Raji (cell line): Measurements from ENCODE around the gene ZNF365.

Experiments used
- POLR2A ChIP-seq: IDR thresholded peaks from 2 replicates; pipeline ENCODE4 v1.6.1; 2011; ENCODE audit warnings: low read depth, low read length, control low read depth; ENCODE audit not compliant: insufficient read depth

Gene ZNF365

DNA sequence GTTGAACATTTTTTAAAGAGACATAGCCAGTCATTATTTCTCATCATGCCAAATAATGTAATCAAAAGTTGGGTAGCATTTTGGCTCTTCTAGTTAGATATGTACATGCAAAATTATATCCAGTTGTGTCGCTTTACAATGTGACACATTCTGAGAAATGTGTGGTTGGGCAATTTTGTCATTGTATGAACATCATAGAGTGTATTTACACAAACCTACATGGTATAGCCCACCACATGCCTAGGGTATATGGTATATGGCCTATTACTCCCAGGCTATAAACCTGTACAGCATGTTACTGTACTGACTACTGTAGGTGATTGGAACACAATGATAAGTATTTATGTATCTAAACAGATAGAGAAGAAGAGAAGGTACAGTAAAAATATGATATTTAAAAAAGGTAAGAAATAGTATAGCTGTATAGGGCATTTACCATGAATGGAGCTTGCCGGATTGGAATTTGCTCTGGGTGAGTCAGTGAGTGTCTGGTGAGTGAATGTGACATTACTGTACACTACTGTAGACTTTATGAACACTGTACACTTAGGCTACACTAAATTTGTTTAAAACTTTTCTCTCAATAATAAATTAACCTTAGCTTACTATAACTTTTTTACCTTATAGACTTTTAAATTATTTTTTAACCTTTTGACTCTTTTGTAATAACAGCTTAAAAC is 16.5 kb downstream of the ZNF365 start:
- TF ChIP-seq POLR2A: no peak

DNA sequence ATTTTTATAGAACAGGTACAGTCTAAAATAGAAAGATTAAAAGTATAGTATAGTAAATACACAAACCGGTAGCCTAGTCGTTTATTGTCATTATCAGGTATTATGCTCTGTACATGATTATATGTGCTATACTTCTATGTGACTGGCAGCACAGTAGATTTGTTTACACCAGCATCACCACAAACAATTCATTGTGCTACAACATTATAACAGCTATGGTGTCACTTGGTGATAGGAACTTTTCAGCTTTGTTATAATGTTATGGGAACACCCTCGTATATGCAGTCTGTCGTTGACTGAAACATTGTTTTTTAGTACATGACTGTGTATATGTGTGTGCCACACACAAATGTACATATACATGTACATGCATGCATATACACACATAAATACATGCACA is 19.1 kb downstream of the ZNF365 start:
- TF ChIP-seq POLR2A: no peak

DNA sequence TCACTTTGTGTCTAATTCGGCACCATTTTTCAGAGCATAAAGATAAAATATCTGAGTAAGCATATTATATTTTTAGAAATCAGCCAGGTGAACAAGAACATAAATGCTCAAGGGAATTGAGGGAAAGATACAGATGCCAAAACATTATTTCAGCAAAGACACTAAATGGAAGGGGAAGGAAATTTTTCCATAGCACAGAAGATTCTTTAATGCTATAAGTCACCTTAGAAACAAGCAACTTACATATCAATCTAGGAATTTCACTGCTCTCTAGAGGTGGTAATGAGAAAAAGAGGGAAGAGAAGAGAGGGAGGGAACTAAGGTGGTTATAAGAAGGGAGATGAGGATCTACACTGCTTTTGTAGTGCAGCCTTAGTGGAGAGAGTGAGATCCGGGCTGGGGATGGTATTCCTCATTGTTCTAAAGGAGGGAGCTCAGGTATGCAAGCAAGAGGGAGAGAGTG is 20.4 kb downstream of the ZNF365 start:
- TF ChIP-seq POLR2A: no peak

DNA sequence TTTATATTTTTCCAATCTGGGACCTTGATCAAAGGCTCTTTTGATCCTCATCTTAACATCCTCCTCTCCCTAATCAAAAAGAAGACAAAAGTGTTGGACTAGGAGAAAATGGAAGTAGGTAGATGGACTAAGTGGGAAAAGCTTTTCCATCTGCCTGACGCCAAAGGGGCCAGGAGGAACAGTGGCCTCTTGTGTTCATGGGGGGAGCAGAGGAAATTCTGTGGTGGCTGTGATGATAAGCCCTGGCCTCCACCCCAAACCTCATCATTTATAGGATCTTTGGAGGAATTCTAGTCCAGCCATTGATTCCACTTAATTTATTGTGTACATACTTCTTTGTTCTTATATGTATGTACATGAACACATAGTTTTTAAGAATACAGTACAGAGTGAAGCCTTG is 21.7 kb downstream of the ZNF365 start:
- no peak for TF ChIP-seq POLR2A

GRCh38 chr10:62396864-62397263 is 22.7 kb downstream of the ZNF365 start:
- no peak for TF ChIP-seq POLR2A

GRCh38 chr10:62399211-62399610 is 25.0 kb downstream of the ZNF365 start:
- TF ChIP-seq POLR2A: no peak

- no peak for TF ChIP-seq POLR2A
Measured at GRCh38 chr10:62402508-62402907, 28.3 kb downstream of the ZNF365 start.

- TF ChIP-seq POLR2A: no peak
Measured at GRCh38 chr10:62413048-62413447, 38.9 kb downstream of the ZNF365 start.

- no peak for TF ChIP-seq POLR2A
Measured at GRCh38 chr10:62413652-62414051, 39.5 kb downstream of the ZNF365 start.

- no peak for TF ChIP-seq POLR2A
Measured at GRCh38 chr10:62414359-62414758, 40.2 kb downstream of the ZNF365 start.

DNA sequence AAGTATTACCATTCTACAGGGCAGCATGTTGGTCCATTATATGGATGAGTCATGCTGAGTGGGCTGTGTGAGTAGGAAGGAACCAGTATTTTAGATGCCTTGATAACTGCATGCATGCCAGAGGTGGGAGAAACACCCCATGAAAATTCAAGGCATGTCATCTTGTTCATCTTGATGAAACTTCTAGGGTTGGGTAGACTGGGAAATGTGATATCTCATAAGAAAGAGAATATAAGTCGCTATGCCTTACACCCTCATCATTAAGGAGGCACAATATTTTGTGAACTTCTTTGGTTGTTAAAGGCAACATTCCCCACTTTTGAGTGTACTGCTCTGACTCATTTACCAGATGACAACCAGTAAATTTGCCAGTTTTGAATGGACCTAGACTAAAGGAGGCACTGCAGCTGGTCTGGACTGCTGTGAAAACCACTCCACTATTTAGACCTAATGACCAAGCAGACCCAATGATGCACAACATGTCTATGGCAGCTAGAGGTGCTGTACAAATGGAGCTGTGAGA is 48.0 kb downstream of the ZNF365 start:
- no peak for TF ChIP-seq POLR2A

DNA sequence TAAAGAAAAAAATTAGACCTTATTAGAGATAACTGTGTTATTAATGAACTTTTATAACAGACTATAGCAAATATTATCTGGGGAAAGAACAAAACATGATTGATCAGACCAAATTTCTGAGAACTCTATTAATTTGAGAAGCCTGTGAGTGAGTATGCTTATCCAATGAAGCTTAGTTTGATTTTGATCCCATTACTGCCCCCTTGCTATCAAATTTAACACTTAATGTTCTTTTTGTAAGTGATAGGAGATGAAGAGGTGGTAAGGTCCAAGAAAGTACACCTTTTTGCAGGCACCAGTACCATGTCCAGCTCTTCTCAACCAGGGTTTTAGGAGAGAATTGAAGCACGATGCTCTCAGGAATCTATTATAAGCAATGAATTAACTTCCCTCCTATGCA is 49.9 kb downstream of the ZNF365 start:
- no peak for TF ChIP-seq POLR2A

DNA sequence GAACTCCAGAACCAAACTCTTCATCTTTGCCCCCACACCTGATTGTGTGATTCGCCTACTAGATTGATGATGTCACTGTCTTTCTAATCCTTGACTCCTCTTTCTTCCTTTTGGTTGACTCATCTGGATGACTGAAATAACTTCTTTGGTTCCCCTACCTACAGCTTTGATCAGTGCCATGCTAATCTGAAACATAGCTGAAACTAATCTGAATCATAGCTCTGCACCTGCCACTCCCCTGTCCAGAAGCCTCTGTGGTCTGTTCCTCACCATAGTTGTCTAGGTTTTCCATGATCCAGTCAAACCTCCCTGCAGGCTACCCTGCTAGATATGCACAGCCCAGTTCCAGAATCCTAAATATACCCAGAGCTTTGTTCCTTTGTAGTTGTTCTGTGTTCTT is 51.9 kb downstream of the ZNF365 start:
- no peak for TF ChIP-seq POLR2A

GRCh38 chr10:62426600-62426999 is 52.4 kb downstream of the ZNF365 start:
- no peak for TF ChIP-seq POLR2A

DNA sequence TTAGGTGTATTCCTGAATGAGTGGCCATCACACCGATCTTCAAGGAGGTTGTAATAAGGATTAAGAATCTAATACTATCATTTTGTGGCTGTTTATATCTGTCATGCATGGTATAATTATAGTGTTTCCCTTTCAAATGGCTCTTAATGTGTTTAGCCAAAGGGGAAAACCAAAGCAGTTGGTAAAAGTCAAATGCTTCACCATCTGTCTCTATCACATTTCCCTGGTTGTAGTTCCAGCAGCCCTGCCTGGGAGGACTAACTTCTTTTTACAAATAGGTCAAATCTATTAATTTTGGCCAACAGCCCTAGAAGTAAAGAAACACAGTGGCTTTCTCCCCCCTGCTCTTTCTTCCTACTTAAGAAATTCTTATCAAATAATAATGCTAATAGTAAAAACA is 56.7 kb downstream of the ZNF365 start:
- TF ChIP-seq POLR2A: no peak

DNA sequence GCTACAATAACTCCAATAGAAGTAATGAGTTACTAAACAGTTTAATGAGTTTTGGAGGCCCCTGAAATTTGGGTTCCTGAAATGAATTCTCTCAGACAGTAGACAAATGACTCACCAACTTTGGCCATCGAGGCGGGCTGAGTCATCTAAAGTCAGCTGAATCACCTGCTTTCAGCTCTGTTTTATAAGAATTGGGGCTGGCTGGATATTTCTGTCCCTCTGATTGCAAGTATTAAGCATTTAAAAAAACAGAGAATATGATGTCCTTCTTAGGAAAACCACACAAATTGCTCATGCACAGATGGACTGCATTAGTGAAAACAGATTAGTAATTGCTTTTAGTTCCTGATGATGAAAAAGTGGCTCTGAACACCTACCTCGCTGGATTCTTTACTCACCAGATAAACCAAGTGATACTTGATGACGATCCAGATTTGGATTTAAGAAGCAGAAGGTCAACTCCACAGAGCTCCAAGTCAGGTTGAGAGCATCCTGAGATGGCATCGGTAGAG is 59.1 kb downstream of the ZNF365 start:
- no peak for TF ChIP-seq POLR2A

DNA sequence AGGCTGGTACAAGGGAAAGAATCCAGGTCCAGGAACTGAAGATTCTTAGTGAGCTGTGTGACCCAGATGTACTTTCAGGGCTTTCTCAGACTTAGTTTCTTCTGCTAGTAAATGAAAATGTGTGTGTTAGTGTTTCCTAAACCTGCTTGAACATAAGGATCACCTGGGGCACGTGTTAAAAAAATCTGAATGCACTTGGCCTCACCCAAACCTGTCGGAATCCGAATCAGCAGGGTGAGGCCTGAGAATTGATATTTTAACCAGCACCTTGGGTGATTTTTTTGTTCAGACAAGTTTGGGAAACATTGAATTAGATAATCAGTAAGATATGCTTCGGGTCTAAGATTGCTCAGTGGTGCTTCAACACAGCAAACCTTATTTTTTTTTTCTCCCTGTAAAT is 59.7 kb downstream of the ZNF365 start:
- no peak for TF ChIP-seq POLR2A

DNA sequence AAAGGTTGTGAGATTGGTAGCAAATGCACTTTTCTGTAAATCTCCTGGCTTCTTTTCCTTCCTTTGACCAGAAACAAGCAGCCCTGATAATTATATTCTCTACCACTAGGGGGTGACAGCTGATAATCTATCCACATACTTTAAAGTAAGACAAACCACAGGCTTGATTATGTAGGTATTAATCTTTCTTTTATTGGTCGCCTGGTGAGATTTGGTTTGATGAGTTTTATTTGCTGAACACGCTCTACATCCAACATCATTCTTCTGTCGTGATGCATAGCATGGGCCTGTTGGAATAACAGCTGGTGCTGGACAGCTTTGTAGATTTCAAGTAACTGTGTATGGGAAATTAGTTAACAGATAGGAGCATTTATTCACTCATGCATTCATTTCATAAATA is 63.5 kb downstream of the ZNF365 start:
- no peak for TF ChIP-seq POLR2A

DNA sequence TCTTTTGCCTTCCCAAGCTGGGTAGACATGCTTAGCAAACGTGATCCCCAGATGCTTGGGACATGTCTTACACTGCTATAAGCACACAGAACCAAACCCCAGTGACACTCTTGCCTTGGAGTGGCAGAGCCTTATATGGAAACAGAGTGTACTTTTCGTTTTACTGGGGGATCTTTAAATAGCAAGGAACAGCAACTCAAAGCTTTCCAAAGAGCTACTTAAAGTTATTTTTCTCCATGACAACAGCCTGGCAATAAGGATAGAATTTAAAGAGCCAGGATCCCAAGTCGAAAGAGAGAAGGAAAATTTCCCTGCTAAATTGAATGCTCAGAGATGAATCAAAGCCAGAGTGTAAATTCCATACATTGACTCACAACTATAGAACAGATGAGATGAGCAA is 67.8 kb downstream of the ZNF365 start:
- TF ChIP-seq POLR2A: no peak
